ENCODE measurements around the gene SGPP1.

DNA sequence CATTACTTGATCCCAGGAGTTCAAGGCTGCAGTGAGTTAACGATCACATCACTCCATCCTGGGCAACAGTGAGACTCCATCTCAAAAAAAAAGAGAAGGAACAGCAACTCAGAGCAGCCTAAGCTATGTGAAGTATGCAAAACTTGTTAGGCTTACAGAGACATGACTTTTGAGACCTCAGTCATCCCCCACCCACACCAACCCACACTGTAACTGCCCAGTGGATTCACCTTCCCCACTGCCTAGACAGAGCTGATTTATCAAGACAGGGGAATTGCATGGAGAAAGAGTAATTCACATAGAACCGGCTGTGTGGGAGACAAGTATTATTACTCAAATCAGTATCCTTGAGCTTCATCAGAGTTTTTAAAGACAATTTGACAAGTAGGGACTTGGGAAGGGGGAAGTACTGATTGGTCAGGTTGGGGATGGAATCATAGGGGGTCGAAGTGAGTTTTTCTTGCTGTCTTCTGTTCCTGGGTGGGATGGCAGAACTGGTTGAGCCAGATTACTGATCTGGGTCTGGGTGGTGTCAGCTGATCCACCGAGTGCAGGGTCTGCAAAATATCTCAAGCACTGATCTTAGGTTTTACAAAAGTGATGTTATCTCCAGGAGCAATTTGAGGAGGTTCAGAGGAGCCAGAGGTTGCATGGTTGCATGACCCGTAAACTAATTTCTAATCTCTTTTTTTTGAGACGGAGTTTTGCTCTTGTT lies 80.0 kb downstream of the SGPP1 start:
- TF ChIP-seq, protein P1, sequence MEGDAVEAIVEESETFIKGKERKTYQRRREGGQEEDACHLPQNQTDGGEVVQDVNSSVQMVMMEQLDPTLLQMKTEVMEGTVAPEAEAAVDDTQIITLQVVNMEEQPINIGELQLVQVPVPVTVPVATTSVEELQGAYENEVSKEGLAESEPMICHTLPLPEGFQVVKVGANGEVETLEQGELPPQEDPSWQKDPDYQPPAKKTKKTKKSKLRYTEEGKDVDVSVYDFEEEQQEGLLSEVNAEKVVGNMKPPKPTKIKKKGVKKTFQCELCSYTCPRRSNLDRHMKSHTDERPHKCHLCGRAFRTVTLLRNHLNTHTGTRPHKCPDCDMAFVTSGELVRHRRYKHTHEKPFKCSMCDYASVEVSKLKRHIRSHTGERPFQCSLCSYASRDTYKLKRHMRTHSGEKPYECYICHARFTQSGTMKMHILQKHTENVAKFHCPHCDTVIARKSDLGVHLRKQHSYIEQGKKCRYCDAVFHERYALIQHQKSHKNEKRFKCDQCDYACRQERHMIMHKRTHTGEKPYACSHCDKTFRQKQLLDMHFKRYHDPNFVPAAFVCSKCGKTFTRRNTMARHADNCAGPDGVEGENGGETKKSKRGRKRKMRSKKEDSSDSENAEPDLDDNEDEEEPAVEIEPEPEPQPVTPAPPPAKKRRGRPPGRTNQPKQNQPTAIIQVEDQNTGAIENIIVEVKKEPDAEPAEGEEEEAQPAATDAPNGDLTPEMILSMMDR (conservative IDR thresholded peaks at IDR 0.05 in 1 of 2, IDR thresholded peaks at IDR 0.05 in 1 of 2; ENCODE audit: extremely low read depth in 1 of 2, insufficient read depth in 1 of 2, low read depth in 1 of 2, low read length in 2 of 2), result no peak
- TF ChIP-seq EZH2 (IDR thresholded peaks at IDR 0.05; ENCODE audit: borderline replicate concordance, low read length), result no peak

All from mammary epithelial cell (primary cell).